A549 (cell line): ENCODE data around the gene ECPAS.

ENCODE experiments used
- BHLHE40 ChIP-seq: IDR thresholded peaks from 2 replicates; pipeline ENCODE4 v1.6.1; 2012; ENCODE audit warnings: low read depth, low read length, inconsistent platforms
- CHD2 ChIP-seq: fragments of 150-350 bp; IDR thresholded peaks from 2 replicates; pipeline ENCODE4 v1.6.1; 2014; ENCODE audit warnings: low read length; ENCODE audit not compliant: partially characterized antibody
- CTCF ChIP-seq: fragments of >200 bp; sonication (Bioruptor Twin); formaldehyde crosslinking; IDR thresholded peaks from 3 replicates; pipeline ENCODE4 v1.5.1; 2016
- PBX3 ChIP-seq: IDR thresholded peaks from 2 replicates; pipeline ENCODE4 v1.6.1; 2012
- POLR2A ChIP-seq: IDR thresholded peaks from 2 replicates; pipeline ENCODE4 v1.6.1; 2012; ENCODE audit warnings: mild to moderate bottlenecking, low read length
- RAD21 ChIP-seq, 2 experiments: fragments of >200 bp in 1 of 2; sonication (Bioruptor Twin) in 1 of 2; formaldehyde crosslinking in 1 of 2; IDR thresholded peaks in 1 of 2; conservative IDR thresholded peaks in 1 of 2; 2 replicates in 1 of 2; 3 replicates in 1 of 2; pipeline ENCODE4 v1.6.1; 2012 to 2018; ENCODE audit warnings: inconsistent platforms in 1 of 2

- TF ChIP-seq RAD21 (conservative IDR thresholded peaks at IDR 0.05 in 1 of 2, IDR thresholded peaks at IDR 0.05 in 1 of 2) (no peak), CHD2 (no peak), POLR2A (no peak), BHLHE40 (no peak), CTCF (no peak), PBX3 (no peak)
Observed at GRCh38 chr9:111477677-111478076, 6.5 kb downstream of the ECPAS start.
